Kidney epithelial cell (primary cell): ENCODE measurements around the gene GABRB1. TPM values are rescaled to one million over a fixed set of nuclear protein-coding genes. Genes with fewer than 3 reads are reported as not detected.

ENCODE experiments used
- DNase-seq: peaks from one replicate; pipeline ENCODE4 v3.0.0-alpha.2; 2010; ENCODE audit warnings: low read depth
- H3K27me3 ChIP-seq: 2 replicates; pipeline ENCODE4 v1.6.0; 2011; ENCODE audit warnings: low read length; ENCODE audit not compliant: control insufficient read depth, insufficient read depth
- H3K36me3 ChIP-seq: 2 replicates; pipeline ENCODE4 v1.5.1; 2011; ENCODE audit warnings: low read length; ENCODE audit not compliant: control insufficient read depth, insufficient read depth
- H3K4me3 ChIP-seq: 2 replicates; pipeline ENCODE4 v1.5.1; 2011; ENCODE audit warnings: low read depth, mild to moderate bottlenecking, control low read depth, low read length
- total RNA-seq: library from RNA; depleted of rRNA; stranded (reverse); fragments of >200 nt; gene quantifications from 2 replicates; pipeline ENCODE4 v1.2.3, GENCODE V29; 2015
- TF ChIP-seq, protein P1 (sequence below): IDR thresholded peaks from 2 replicates; pipeline ENCODE4 v1.5.1; 2011; ENCODE audit warnings: mild to moderate bottlenecking, moderate library complexity, low read length, control low read depth, inconsistent platforms; ENCODE audit not compliant: insufficient read depth, poor library complexity, severe bottlenecking

The GABRB1 gene
- total RNA-seq, 1 donor from 2014 or later: not detected

DNA sequence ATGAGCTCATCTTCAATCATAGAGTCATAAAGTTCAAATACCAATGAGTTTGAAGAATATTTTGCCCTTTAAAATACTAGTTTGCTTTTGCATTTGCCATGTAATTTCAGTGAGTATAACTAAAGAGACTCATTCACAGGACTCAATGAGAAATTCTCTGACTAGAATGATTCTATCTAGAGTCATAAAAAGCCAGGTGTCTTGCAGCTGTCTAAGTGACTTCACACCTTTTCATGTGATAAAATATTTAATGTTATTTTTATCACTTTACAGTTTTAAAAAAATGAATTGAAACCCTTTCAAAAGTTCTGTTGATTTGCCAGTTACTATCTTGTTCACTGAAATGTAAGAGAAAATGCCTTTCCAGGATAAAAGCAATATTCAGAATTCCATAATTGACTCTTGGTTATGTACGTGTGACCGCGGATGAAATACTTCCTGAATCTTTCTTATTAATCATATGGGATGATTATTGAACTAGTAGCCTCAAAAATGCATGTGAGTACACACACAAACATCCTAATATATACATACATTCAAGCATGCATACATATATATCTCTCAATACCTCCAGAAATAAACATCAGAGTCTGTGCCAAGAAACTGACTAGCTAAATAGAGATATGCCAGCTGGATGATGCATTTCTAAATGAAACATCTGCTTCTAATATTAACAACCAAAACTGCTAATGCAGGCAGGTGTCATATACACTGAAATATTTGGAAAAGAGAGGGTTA lies 87.0 kb downstream of the GABRB1 start:
- H3K36me3 ChIP-seq: no peaks in the 10 kb centered on the region
- H3K27me3 ChIP-seq: no peaks in the 10 kb centered on the region
- TF ChIP-seq, protein P1, sequence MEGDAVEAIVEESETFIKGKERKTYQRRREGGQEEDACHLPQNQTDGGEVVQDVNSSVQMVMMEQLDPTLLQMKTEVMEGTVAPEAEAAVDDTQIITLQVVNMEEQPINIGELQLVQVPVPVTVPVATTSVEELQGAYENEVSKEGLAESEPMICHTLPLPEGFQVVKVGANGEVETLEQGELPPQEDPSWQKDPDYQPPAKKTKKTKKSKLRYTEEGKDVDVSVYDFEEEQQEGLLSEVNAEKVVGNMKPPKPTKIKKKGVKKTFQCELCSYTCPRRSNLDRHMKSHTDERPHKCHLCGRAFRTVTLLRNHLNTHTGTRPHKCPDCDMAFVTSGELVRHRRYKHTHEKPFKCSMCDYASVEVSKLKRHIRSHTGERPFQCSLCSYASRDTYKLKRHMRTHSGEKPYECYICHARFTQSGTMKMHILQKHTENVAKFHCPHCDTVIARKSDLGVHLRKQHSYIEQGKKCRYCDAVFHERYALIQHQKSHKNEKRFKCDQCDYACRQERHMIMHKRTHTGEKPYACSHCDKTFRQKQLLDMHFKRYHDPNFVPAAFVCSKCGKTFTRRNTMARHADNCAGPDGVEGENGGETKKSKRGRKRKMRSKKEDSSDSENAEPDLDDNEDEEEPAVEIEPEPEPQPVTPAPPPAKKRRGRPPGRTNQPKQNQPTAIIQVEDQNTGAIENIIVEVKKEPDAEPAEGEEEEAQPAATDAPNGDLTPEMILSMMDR: no peak
- no peak for DNase-seq
- no peak overlapping the region for H3K4me3 ChIP-seq

DNA sequence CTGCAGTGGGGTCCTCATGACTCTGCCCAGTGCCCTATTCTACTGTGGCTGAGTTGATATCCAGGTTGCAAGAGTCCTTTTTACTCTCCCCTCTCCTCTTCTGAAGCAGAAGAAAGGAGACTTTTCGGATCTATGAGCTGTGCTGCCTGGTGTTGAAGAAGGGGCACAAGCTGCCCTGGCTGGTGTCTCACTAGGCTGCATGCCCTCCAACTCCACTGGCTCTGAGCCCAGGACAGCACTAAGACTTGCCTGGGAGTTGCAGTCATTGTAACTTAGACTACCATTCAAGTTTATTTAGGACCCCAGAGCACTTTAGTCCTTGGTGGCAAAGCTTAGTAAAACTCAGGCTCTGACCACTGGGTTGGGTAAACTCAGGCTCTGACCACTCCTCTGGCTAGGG lies 89.4 kb downstream of the GABRB1 start:
- Histone ChIP-seq H3K36me3 (no peaks in the 10 kb centered on the region), H3K27me3 (no peaks in the 10 kb centered on the region), H3K4me3 (no peak overlapping the region)
- DNase-seq: no peak
- TF ChIP-seq, protein P1: no peak

DNA sequence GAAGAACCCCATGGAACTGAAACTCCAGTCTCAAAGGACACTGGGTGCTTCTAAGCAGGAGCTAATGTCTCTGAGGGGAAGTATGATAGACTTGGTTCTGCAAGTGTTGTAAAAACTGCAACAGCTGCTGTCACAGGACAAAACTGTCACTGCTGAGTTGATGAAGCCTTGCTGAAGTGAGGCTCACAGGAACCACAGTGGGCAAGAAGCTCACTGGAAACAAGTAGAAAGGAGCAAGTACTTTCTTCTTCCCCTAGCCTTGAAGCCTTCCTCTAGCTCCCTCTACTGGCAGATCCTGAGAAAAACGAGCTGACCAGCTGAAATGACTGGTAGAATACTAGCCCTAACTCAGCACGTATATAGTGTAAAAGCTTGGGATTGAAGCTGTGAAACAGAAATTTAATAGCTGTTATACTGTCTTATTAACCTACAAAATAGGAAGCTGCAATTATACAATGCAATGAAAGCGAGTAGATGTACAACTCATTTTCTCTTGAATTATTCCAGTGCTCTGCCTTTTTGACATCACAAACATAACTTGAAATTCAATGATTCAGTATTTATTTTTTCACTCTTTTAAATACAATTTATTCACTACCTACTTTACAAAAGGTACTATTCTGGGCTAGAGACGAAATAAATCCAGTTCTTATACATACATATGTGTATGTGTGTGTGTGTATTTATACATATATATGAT lies 91.4 kb downstream of the GABRB1 start:
- Histone ChIP-seq H3K4me3 (no peak overlapping the region), H3K36me3 (no peaks in the 10 kb centered on the region), H3K27me3 (no peaks in the 10 kb centered on the region)
- DNase-seq: peak; percentile 37
- TF ChIP-seq, protein P1: peak; percentile 92

DNA sequence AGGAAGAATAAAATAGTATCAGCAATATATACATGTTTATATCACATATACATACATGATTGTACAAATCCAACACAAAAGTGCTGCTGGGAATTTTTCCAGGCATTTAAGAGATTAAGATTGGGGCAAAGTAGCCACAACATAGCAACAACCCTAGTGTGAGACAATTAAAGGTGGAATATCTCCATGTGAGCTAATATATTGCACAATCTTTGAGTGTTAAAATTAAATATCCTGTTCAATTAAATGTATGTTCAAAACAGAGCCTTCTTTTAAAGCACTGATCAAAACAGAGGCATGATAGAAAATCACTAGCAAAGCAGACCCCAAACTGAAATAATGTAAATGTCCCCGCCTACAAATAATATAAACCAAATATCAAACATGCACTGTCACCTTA lies 97.6 kb downstream of the GABRB1 start:
- Histone ChIP-seq H3K36me3 (no peaks in the 10 kb centered on the region), H3K4me3 (no peak overlapping the region), H3K27me3 (no peaks in the 10 kb centered on the region)
- no peak for DNase-seq
- TF ChIP-seq, protein P1: no peak

DNA sequence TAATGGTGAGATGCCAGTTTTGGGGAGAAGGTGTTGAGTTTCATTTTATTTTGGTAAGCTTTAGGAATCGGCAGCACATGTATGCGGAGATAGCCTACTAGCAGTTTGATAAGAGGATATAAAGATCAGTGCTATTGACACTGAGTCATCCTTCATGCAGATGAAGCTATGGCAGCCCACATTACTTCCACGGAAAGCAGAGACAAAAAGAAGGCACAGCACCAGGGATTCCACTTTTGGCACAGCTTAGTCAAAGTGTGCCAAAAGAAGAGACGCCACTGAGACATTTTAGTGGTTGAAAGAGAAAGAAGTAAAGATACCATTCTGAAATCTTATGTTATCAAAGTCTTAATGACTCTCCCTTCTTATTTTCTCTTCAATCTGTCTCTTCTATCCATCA lies 103.8 kb downstream of the GABRB1 start:
- H3K36me3 ChIP-seq: no peaks in the 10 kb centered on the region
- no peak for DNase-seq
- TF ChIP-seq, protein P1: no peak
- H3K27me3 ChIP-seq: no peaks in the 10 kb centered on the region
- H3K4me3 ChIP-seq: no peak overlapping the region
